G401.6 (cell line): ENCODE measurements around the gene SRSF5.
A peak's percentile ranks its signal among the peaks of the same experiment; 100 is the strongest.
"Not testable (repeated sequence)": the region's sequence is repeated elsewhere in the genome, so short reads cannot be mapped to it uniquely, and the experiment has no call there.

Experiments used
- FAIRE-seq: peaks from 2 replicates; lab custom pipeline; 2012; peaks lifted over from hg19 to GRCh38; lab: Jason Lieb, UNC

Gene SRSF5

GRCh38 chr14:69808919-69809808, 42.2 kb downstream of the SRSF5 start:
- FAIRE-seq, result no peak

- FAIRE-seq, result no peak
Observed at GRCh38 chr14:69811227-69811867, 44.4 kb downstream of the SRSF5 start.

DNA sequence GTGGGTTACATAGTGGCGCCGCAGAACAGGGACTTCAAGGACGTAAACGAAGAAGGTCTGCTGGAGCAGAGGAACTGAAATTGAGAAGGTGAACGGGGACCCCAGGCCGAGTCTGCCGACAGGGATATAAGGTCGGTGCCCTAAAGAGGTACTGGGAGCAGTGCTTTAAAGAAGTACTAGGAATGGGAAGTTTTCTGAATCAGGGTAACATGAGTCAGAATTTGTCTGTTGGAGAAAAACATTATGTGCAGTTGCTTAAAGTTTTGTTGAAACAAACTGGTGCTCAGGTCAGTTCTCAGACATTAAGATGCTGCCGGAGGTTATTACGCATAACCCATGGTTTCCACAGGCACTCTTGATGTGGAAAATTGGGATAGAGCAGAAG, 44.9 kb downstream of the SRSF5 start:
- no peak for FAIRE-seq

DNA sequence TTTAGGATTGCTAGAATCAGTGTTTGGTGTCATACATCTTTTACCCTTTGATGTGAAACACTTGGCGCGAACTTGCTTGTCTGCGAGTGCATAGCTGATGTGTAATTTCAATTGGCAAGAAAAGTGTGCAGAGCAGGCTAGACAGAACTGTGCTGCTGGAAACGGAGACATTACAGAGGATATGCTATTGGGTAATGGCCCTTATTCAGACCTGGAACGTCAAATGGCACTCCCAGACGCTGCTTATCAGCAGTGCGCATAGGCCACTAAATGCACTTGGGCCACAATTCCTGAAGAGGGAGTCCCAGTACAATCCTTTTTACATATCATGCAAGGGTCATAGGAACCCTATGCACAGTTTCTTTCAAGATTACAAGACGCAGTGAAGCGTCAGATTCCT, 45.8 kb downstream of the SRSF5 start:
- no peak for FAIRE-seq

- FAIRE-seq, result not testable (repeated sequence)
Observed at GRCh38 chr14:69813346-69813745, 46.4 kb downstream of the SRSF5 start.

GRCh38 chr14:69814397-69814796, 47.5 kb downstream of the SRSF5 start:
- no peak for FAIRE-seq

DNA sequence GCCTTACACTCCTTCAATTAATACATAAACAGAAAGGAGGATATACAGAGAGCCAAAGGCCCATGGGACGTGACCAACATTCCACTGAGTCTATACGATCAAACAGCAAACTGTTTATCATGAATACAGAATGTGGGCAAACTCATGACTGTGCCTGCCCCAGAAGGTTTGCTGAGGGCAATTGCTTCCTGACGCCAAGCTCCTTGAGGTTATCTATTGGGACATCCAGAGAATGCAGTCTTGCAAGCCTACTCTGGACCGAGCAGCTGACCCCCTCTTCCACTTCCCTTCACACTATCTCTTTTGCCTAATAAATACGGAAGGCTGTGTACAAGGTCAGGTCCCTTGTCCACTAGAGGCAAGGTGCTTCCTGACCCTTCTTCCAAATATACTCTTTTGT, 48.6 kb downstream of the SRSF5 start:
- no peak for FAIRE-seq

GRCh38 chr14:69816216-69816615, 49.3 kb downstream of the SRSF5 start:
- no peak for FAIRE-seq

GRCh38 chr14:69818758-69819191, 51.8 kb downstream of the SRSF5 start:
- peak; percentile 63 for FAIRE-seq

- FAIRE-seq, result no peak
Observed at GRCh38 chr14:69819607-69820006, 52.7 kb downstream of the SRSF5 start.

DNA sequence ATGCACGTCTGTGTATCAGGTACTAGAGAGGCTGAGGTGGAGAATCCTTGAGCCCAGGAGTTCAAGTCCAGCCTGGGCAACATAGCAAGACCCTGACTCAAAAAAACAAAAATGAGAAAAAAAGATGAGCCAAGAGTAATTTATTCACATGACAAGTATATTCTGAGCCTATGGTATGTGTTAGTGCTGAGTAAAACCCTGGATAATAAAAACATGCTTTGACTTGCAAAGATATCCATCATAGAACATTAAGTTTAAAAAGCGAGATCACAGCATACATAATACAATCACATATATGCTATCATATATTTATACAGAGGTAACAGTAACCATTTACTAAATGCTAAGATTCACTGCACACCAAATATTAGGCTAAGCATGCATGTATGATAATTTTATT, 54.0 kb downstream of the SRSF5 start:
- no peak for FAIRE-seq
